PC-9 (cell line): ENCODE data around the gene PGAP6.

Source experiments
- CTCF ChIP-seq: fragments of 200-600 bp; sonication (generic); conservative IDR thresholded peaks from 2 replicates; pipeline ENCODE4 v1.6.1; 2017; ENCODE audit warnings: mixed run types, antibody characterized with exemption, mild to moderate bottlenecking, moderate library complexity
- EZH2 ChIP-seq: fragments of 200-600 bp; sonication (generic); IDR thresholded peaks from 2 replicates; pipeline ENCODE4 v1.8.0; 2017; ENCODE audit warnings: antibody characterized with exemption, low read depth

- no peak for TF ChIP-seq CTCF
- TF ChIP-seq EZH2 = no peak
Measured at GRCh38 chr16:360698-361336, 21.0 kb downstream of the PGAP6 start.
